Neuronal stem cell (in vitro differentiated cells): ENCODE results near the gene FARSB.

ENCODE experiments used
- DNase-seq: peaks from one replicate; pipeline ENCODE4 v3.0.0-alpha.2; 2013; ENCODE audit warnings: low spot score
- H2AFZ ChIP-seq: one replicate; pipeline ENCODE4 v1.6.1; 2013; ENCODE audit warnings: mild to moderate bottlenecking, low read length, inconsistent platforms
- H2AK5ac ChIP-seq: 2 replicates; pipeline ENCODE4 v1.6.1; 2013; ENCODE audit warnings: low read depth, mild to moderate bottlenecking, inconsistent platforms, low read length, moderate library complexity, mixed read lengths
- H2BK120ac ChIP-seq: 2 replicates; pipeline ENCODE4 v1.6.1; 2013; ENCODE audit warnings: low read depth, mild to moderate bottlenecking, inconsistent platforms, low read length, moderate library complexity, mixed read lengths
- H2BK12ac ChIP-seq: one replicate; pipeline ENCODE4 v1.6.1; 2013; ENCODE audit warnings: low read length, inconsistent platforms
- H2BK15ac ChIP-seq: 2 replicates; pipeline ENCODE4 v1.6.1; 2013; ENCODE audit warnings: mild to moderate bottlenecking, low read length, inconsistent platforms, mixed read lengths
- H2BK5ac ChIP-seq: one replicate; pipeline ENCODE4 v1.6.1; 2013; ENCODE audit warnings: inconsistent platforms, mild to moderate bottlenecking, low read length, moderate library complexity
- H3K14ac ChIP-seq: one replicate; pipeline ENCODE4 v1.6.1; 2013; ENCODE audit warnings: low read length, inconsistent platforms
- H3K18ac ChIP-seq: 2 replicates; pipeline ENCODE4 v1.6.1; 2013; ENCODE audit warnings: low read length, inconsistent platforms
- H3K23ac ChIP-seq: 2 replicates; pipeline ENCODE4 v1.6.1; 2013; ENCODE audit warnings: low read depth, mild to moderate bottlenecking, mixed read lengths, low read length, inconsistent platforms; ENCODE audit not compliant: poor library complexity
- H3K27ac ChIP-seq: replicated peaks from 3 replicates; pipeline ENCODE4 v1.5.1; 2013; ENCODE audit warnings: low read length, inconsistent platforms
- H3K27me3 ChIP-seq, 3 experiments: 2 replicates each; pipeline ENCODE4 v1.6.1; 2013; ENCODE audit warnings: low read length in 3 of 3, mild to moderate bottlenecking in 2 of 3, inconsistent platforms in 1 of 3, low read depth in 1 of 3, mixed read lengths in 1 of 3, moderate library complexity in 1 of 3; ENCODE audit not compliant: control insufficient read depth in 3 of 3, insufficient read depth in 3 of 3
- H3K36me3 ChIP-seq, 2 donors: replicated peaks in 1 of 2; 2 replicates each; pipeline ENCODE4 v1.6.1; 2013; ENCODE audit warnings: low read length in 2 of 2; ENCODE audit not compliant: control insufficient read depth in 2 of 2, insufficient read depth in 2 of 2
- H3K4ac ChIP-seq: 2 replicates; pipeline ENCODE4 v1.6.1; 2013; ENCODE audit warnings: inconsistent platforms, mild to moderate bottlenecking, low read length, moderate library complexity
- H3K4me1 ChIP-seq, 2 donors: 1 replicate in 1 of 2; 2 replicates in 1 of 2; pipeline ENCODE4 v1.6.1; 2013; ENCODE audit warnings: low read length in 2 of 2, low read depth in 1 of 2; ENCODE audit not compliant: control insufficient read depth in 2 of 2, insufficient read depth in 1 of 2
- H3K4me2 ChIP-seq: one replicate; pipeline ENCODE4 v1.6.1; 2013; ENCODE audit warnings: mild to moderate bottlenecking, low read length, inconsistent platforms; ENCODE audit not compliant: insufficient read depth, poor library complexity, severe bottlenecking
- H3K4me3 ChIP-seq, 2 donors: 2 replicates each; pipeline ENCODE4 v1.5.1; 2013; ENCODE audit warnings: low read length in 2 of 2, mild to moderate bottlenecking in 2 of 2, inconsistent platforms in 1 of 2, moderate library complexity in 1 of 2
- H3K79me1 ChIP-seq: one replicate; pipeline ENCODE4 v1.6.1; 2013; ENCODE audit warnings: low read depth, mild to moderate bottlenecking, inconsistent platforms, low read length, moderate library complexity
- H3K9ac ChIP-seq: one replicate; pipeline ENCODE4 v1.6.1; 2013; ENCODE audit warnings: mild to moderate bottlenecking, low read depth, low read length, inconsistent platforms; ENCODE audit not compliant: poor library complexity
- H3K9me3 ChIP-seq, 2 donors: replicated peaks in 1 of 2; 2 replicates each; pipeline versions ENCODE3 to v1.6.1; 2013; ENCODE audit warnings: low read length in 2 of 2, mild to moderate bottlenecking in 2 of 2, inconsistent platforms in 1 of 2, low read depth in 1 of 2, mixed read lengths in 1 of 2, moderate library complexity in 1 of 2; ENCODE audit not compliant: control insufficient read depth in 2 of 2, insufficient read depth in 1 of 2
- H4K8ac ChIP-seq: one replicate; pipeline ENCODE4 v1.6.1; 2013; ENCODE audit warnings: low read depth, mild to moderate bottlenecking, inconsistent platforms, low read length, moderate library complexity
- H4K91ac ChIP-seq: one replicate; pipeline ENCODE4 v1.6.1; 2013; ENCODE audit warnings: low read length, low read depth, mild to moderate bottlenecking, inconsistent platforms; ENCODE audit not compliant: poor library complexity
- WGBS, 2 donors: extraction: QIAGEN DNeasy Blood & Tissue Kit; methylation state at CpG; one replicate each; pipeline ENCODE4 v1.1.7; 2013; ENCODE audit warnings: missing lambda C conversion rate in 2 of 2, mixed read lengths in 1 of 2; ENCODE audit not compliant: insufficient read length in 2 of 2, insufficient replicate concordance in 1 of 2; ENCODE audit errors: extremely low coverage in 2 of 2; 5-methylcytosine and 5-hydroxymethylcytosine counted together

The FARSB gene

DNA sequence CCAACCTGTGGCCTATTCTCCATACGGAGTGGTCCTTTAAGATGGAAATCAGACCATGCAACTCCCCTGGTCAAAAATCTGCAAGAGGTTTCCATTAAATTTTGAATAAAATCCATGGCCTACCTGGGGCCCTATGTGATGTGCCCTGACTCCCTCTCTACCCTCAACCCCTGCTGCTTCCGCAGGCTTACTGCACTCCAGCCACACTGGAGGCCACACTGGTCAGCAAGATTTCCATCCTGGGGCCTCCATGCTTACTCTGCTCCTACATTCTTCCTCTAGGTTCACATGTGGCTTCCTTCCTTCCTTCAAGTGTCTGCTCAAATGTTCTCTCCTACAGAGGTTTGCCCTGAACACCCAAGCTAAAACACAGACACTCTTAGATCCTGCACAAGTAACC, 40.6 kb downstream of the FARSB start:
- no peak overlapping the region for H3K9ac ChIP-seq
- no peak overlapping the region for H3K4me2 ChIP-seq

DNA sequence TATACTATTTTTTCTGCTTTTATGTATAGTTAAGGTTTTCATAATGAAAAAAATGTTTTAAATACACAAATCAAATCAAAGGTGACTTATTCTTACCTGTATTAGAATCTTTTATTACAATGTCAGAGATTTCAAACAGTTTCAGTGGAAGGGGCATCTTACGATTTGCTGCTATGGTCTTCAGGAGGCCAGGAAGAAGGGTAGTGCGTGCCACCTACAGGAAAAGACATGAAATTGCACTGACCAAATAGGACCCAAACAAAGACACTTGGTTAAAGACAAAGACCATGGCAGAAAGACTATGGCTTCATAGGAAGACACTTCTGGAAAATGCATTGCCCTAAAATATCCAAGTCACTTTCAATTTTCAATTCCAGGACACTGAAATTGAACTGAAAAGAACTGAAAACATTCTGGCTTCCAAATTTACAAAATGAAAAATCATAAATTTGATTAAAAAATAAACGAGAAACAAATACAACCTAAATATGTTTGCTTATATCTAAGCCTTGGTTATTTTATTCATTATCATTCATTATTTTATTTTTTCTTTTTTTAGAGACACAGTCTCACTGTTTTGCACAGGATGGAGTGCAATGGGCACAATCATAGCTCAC, 42.1 kb downstream of the FARSB start:
- no peak overlapping the region for H3K18ac ChIP-seq
- no peaks in the 10 kb centered on the region for H3K9me3 ChIP-seq
- H3K27me3 ChIP-seq, result no peaks in the 10 kb centered on the region
- H3K36me3 ChIP-seq, result peaks cover 6 to 88% of the 10 kb centered on the region in 2 donors
- no peaks in the 10 kb centered on the region for H3K4me1 ChIP-seq
- no peak overlapping the region for H2BK5ac ChIP-seq
- no peak overlapping the region for H4K91ac ChIP-seq
- no peak overlapping the region for H2BK12ac ChIP-seq
- no peak overlapping the region for H2AK5ac ChIP-seq
- H3K4me2 ChIP-seq, result no peak overlapping the region
- no peak overlapping the region for H3K4me3 ChIP-seq
- H2BK120ac ChIP-seq, result no peak overlapping the region
- H3K14ac ChIP-seq, result no peak overlapping the region
- peak; percentile 42 for DNase-seq
- H3K9ac ChIP-seq, result no peak overlapping the region
- no peak overlapping the region for H3K27ac ChIP-seq
- H2AFZ ChIP-seq, result no peak overlapping the region
- H2BK15ac ChIP-seq, result no peak overlapping the region
- no peak overlapping the region for H3K23ac ChIP-seq
- H4K8ac ChIP-seq, result no peak overlapping the region
- no peak overlapping the region for H3K4ac ChIP-seq
- H3K79me1 ChIP-seq, result no peaks in the 10 kb centered on the region
- WGBS, 2 donors, result no CpG with 5 or more reads among the region's 3 CpGs

More for the DNA sequence above, 40.6 kb downstream of the FARSB start:
- Histone ChIP-seq H3K4ac (no peak overlapping the region), H3K36me3 (peaks cover 6 to 88% of the 10 kb centered on the region in 2 donors), H3K27me3 (no peaks in the 10 kb centered on the region), H3K4me3 (no peak overlapping the region), H2BK12ac (no peak overlapping the region), H4K91ac (no peak overlapping the region), H2BK5ac (no peak overlapping the region), H3K9me3 (no peaks in the 10 kb centered on the region), H3K14ac (no peak overlapping the region), H3K27ac (no peak overlapping the region), H3K79me1 (no peaks in the 10 kb centered on the region), H4K8ac (no peak overlapping the region), H3K4me1 (no peaks in the 10 kb centered on the region), H2AK5ac (no peak overlapping the region), H2BK120ac (no peak overlapping the region), H3K23ac (no peak overlapping the region), H3K18ac (no peak overlapping the region), H2AFZ (no peak overlapping the region), H2BK15ac (no peak overlapping the region)
- no CpG with 5 or more reads among the region's 2 CpGs for WGBS, 2 donors
- DNase-seq, result no peak

DNA sequence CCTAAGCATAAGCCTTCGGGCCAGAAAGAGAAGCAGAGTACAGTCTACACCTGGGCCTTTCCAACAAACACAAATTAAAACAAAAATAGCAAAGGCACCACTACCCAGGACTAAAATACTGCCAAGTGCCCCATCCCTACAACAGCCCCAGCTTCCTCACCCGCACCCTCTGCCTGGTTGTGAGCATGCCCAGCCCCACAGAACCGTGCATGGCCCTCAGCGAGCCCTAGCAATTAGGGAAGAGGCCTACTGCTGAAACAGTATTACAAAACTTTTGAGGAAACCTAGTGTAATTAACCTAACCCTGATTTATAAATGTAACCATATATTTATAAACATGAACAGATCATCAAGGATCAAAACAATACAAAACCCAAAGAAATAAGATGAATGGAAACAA, 44.2 kb downstream of the FARSB start:
- DNase-seq, result no peak
- no peak overlapping the region for H3K27ac ChIP-seq
- WGBS, 2 donors, result no CpG with 5 or more reads among the region's 4 CpGs
- no peak overlapping the region for H2BK15ac ChIP-seq
- no peaks in the 10 kb centered on the region for H3K27me3 ChIP-seq
- H3K9ac ChIP-seq, result no peak overlapping the region
- H3K9me3 ChIP-seq, result no peaks in the 10 kb centered on the region
- H3K4me2 ChIP-seq, result no peak overlapping the region
- no peak overlapping the region for H2AFZ ChIP-seq
- no peak overlapping the region for H3K18ac ChIP-seq
- no peak overlapping the region for H4K91ac ChIP-seq
- H2BK5ac ChIP-seq, result no peak overlapping the region
- no peak overlapping the region for H4K8ac ChIP-seq
- no peaks in the 10 kb centered on the region for H3K4me1 ChIP-seq
- peaks cover 6 to 83% of the 10 kb centered on the region in 2 donors for H3K36me3 ChIP-seq
- no peaks in the 10 kb centered on the region for H3K79me1 ChIP-seq
- no peak overlapping the region for H2BK12ac ChIP-seq
- H3K23ac ChIP-seq, result no peak overlapping the region
- no peak overlapping the region for H3K4ac ChIP-seq
- no peak overlapping the region for H2AK5ac ChIP-seq
- no peak overlapping the region for H3K14ac ChIP-seq
- no peak overlapping the region for H2BK120ac ChIP-seq
- no peak overlapping the region for H3K4me3 ChIP-seq

DNA sequence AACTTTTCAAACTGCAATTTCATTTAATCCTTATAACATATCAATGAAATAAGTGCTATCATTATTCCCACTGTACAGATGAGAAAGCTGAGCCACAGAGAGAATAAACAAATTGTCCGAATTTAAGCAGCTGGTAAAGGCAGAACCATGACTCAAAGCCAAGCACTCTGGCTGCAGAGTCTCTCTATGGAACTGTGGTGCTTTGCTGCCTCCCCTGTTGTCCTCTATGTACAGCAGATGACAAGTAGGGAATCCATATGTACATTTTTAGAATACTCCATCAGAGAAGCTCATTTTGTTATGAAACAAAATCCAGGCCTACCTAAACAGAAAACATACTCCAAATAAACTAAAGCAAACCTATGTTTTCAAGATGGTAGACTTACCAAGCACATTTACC, 45.1 kb downstream of the FARSB start:
- H3K4me1 ChIP-seq, result no peaks in the 10 kb centered on the region
- no peak overlapping the region for H2BK120ac ChIP-seq
- WGBS, 2 donors, result no CpG with 5 or more reads among the region's 1 CpG
- no peak overlapping the region for H4K8ac ChIP-seq
- H3K9me3 ChIP-seq, result no peaks in the 10 kb centered on the region
- H2BK12ac ChIP-seq, result no peak overlapping the region
- H3K79me1 ChIP-seq, result no peaks in the 10 kb centered on the region
- DNase-seq, result no peak
- H3K27ac ChIP-seq, result no peak overlapping the region
- H3K27me3 ChIP-seq, result no peaks in the 10 kb centered on the region
- H2BK15ac ChIP-seq, result no peak overlapping the region
- H3K4me3 ChIP-seq, result no peak overlapping the region
- no peak overlapping the region for H3K14ac ChIP-seq
- no peak overlapping the region for H2AFZ ChIP-seq
- H3K9ac ChIP-seq, result no peak overlapping the region
- H3K4ac ChIP-seq, result no peak overlapping the region
- no peak overlapping the region for H3K18ac ChIP-seq
- no peak overlapping the region for H2BK5ac ChIP-seq
- no peak overlapping the region for H2AK5ac ChIP-seq
- no peak overlapping the region for H3K23ac ChIP-seq
- H3K36me3 ChIP-seq, result peaks cover 6 to 80% of the 10 kb centered on the region in 2 donors
- H3K4me2 ChIP-seq, result no peak overlapping the region
- no peak overlapping the region for H4K91ac ChIP-seq
